HEK293 (cell line): ENCODE measurements around the gene CLDN24.

Experiments used
- CTCF ChIA-PET: fragments of 350-600 bp; formaldehyde crosslinking; extraction: SDS; loops from one replicate; lab custom pipeline; 2021; ENCODE audit warnings: antibody characterized with exemption; lab: Yijun Ruan, JAX
- POLR2A ChIA-PET: fragments of 300-600 bp; formaldehyde crosslinking; extraction: SDS; loops from one replicate; lab custom pipeline; 2020; ENCODE audit warnings: antibody characterized with exemption, inconsistent platforms; lab: Yijun Ruan, JAX
- H3K27ac ChIP-seq: fragments of 200-500 bp; sonication (Bioruptor generic); 2 replicates; pipeline ENCODE4 v1.5.1; 2014; ENCODE audit warnings: low read depth, low read length, control low read depth, inconsistent platforms; ENCODE audit errors: extremely low read depth
- H3K36me3 ChIP-seq, 2 experiments: fragments of 200-500 bp in 1 of 2; sonication (Bioruptor generic) in 1 of 2; 1 replicate in 1 of 2; 2 replicates in 1 of 2; pipeline ENCODE4 v1.5.1; 2014 to 2017; ENCODE audit warnings: inconsistent platforms in 2 of 2, low read length in 2 of 2; ENCODE audit not compliant: control insufficient read depth in 2 of 2, insufficient read depth in 1 of 2
- H3K4me1 ChIP-seq: fragments of 200-500 bp; sonication (Bioruptor generic); 2 replicates; pipeline ENCODE4 v1.5.1; 2014; ENCODE audit warnings: mild to moderate bottlenecking, low read length, inconsistent platforms; ENCODE audit not compliant: control insufficient read depth, insufficient read depth
- H3K4me3 ChIP-seq: 2 replicates; pipeline ENCODE4 v1.5.1; 2011; ENCODE audit warnings: low read depth, mild to moderate bottlenecking, control low read depth, low read length, moderate library complexity
- H3K9me3 ChIP-seq: fragments of 200-500 bp; sonication (Bioruptor generic); 2 replicates; pipeline ENCODE4 v1.5.1; 2014; ENCODE audit warnings: low read depth, low read length, inconsistent platforms; ENCODE audit not compliant: control insufficient read depth, insufficient read depth
- KLF1 ChIP-seq: fragments of 450-650 bp; formaldehyde crosslinking; IDR thresholded peaks from 2 replicates; pipeline ENCODE4 v1.5.1; 2016; ENCODE audit warnings: missing biosample characterization, missing genetic modification characterization
- KLF9 ChIP-seq: fragments of 450-650 bp; formaldehyde crosslinking; IDR thresholded peaks from 2 replicates; pipeline ENCODE4 v1.5.1; 2016; ENCODE audit warnings: missing biosample characterization, missing genetic modification characterization, low read depth
- OVOL3 ChIP-seq: fragments of 450-650 bp; formaldehyde crosslinking; IDR thresholded peaks from 2 replicates; pipeline ENCODE4 v1.5.1; 2016; ENCODE audit warnings: missing biosample characterization, missing genetic modification characterization
- PRDM6 ChIP-seq: fragments of 450-650 bp; formaldehyde crosslinking; IDR thresholded peaks from 2 replicates; pipeline ENCODE4 v1.5.1; 2017; ENCODE audit warnings: missing biosample characterization, missing genetic modification characterization
- WT1 ChIP-seq: fragments of 450-650 bp; formaldehyde crosslinking; IDR thresholded peaks from 2 replicates; pipeline ENCODE4 v1.5.1; 2016; ENCODE audit warnings: missing biosample characterization, missing genetic modification characterization
- ZEB2 ChIP-seq: fragments of 450-650 bp; formaldehyde crosslinking; IDR thresholded peaks from 2 replicates; pipeline ENCODE4 v1.5.1; 2016; ENCODE audit warnings: missing biosample characterization, missing genetic modification characterization
- ZNF18 ChIP-seq: fragments of 450-650 bp; formaldehyde crosslinking; IDR thresholded peaks from 2 replicates; pipeline ENCODE4 v1.5.1; 2016; ENCODE audit warnings: missing biosample characterization, missing genetic modification characterization
- ZNF274 ChIP-seq, 2 experiments: fragments of 200-500 bp in 1 of 2; fragments of 450-650 bp in 1 of 2; sonication (Bioruptor generic) in 1 of 2; formaldehyde crosslinking in 1 of 2; IDR thresholded peaks; 2 replicates each; pipeline versions ENCODE4 v1.5.1 to v1.6.1; 2014 to 2016; ENCODE audit warnings: borderline replicate concordance in 1 of 2, inconsistent platforms in 1 of 2, low read length in 1 of 2, missing biosample characterization in 1 of 2, missing genetic modification characterization in 1 of 2
- ZNF350 ChIP-seq: fragments of 450-650 bp; formaldehyde crosslinking; IDR thresholded peaks from 2 replicates; pipeline ENCODE4 v1.5.0; 2017; ENCODE audit warnings: missing biosample characterization, mild to moderate bottlenecking, missing genetic modification characterization
- ZNF366 ChIP-seq: fragments of 450-650 bp; formaldehyde crosslinking; conservative IDR thresholded peaks from 2 replicates; pipeline ENCODE4 v1.5.1; 2016; ENCODE audit warnings: missing biosample characterization, missing genetic modification characterization
- ZNF398 ChIP-seq: fragments of 450-650 bp; formaldehyde crosslinking; IDR thresholded peaks from 2 replicates; pipeline ENCODE4 v1.5.1; 2017; ENCODE audit warnings: missing biosample characterization, missing genetic modification characterization
- ZNF449 ChIP-seq: fragments of 450-650 bp; formaldehyde crosslinking; IDR thresholded peaks from 2 replicates; pipeline ENCODE4 v1.5.1; 2017; ENCODE audit warnings: missing biosample characterization, mild to moderate bottlenecking, missing genetic modification characterization, moderate library complexity
- ZNF549 ChIP-seq: fragments of 450-650 bp; IDR thresholded peaks from 2 replicates; pipeline ENCODE4 v1.5.1; 2018; ENCODE audit warnings: missing biosample characterization, missing genetic modification characterization, mild to moderate bottlenecking, inconsistent platforms, moderate library complexity
- ZNF596 ChIP-seq: fragments of 450-650 bp; IDR thresholded peaks from 2 replicates; pipeline ENCODE4 v1.5.0; 2018; ENCODE audit warnings: missing biosample characterization, mild to moderate bottlenecking, missing genetic modification characterization, moderate library complexity
- ZNF624 ChIP-seq: fragments of 450-650 bp; formaldehyde crosslinking; IDR thresholded peaks from 2 replicates; pipeline ENCODE4 v1.5.1; 2017; ENCODE audit warnings: missing biosample characterization, missing genetic modification characterization
- ZNF660 ChIP-seq: fragments of 450-650 bp; IDR thresholded peaks from 2 replicates; pipeline ENCODE4 v1.5.1; 2018; ENCODE audit warnings: missing biosample characterization, mild to moderate bottlenecking, missing genetic modification characterization
- ZNF677 ChIP-seq: fragments of 450-650 bp; IDR thresholded peaks from 2 replicates; pipeline ENCODE4 v1.5.0; 2018; ENCODE audit warnings: missing biosample characterization, mild to moderate bottlenecking, missing genetic modification characterization, moderate library complexity
- ZSCAN18 ChIP-seq: fragments of 450-650 bp; formaldehyde crosslinking; IDR thresholded peaks from 2 replicates; pipeline ENCODE4 v1.5.1; 2016; ENCODE audit warnings: missing biosample characterization, missing genetic modification characterization

Gene CLDN24

GRCh38 chr4:183304067-183304466, 18.2 kb downstream of the CLDN24 start:
- Histone ChIP-seq H3K4me1 (no peaks in the 10 kb centered on the region), H3K36me3 (peaks cover 0 to 7% of the 10 kb centered on the region in 2 experiments; a peak in 2 of 3 replicates), H3K9me3 (no peaks in the 10 kb centered on the region; the same call in 1 of the 2 replicates), H3K27ac (no peak overlapping the region), H3K4me3 (no peak overlapping the region)
- no peak for TF ChIP-seq WT1 (tag by site-specific recombination)
- no peak for TF ChIP-seq ZNF660 (tag by site-specific recombination)
- no peak for TF ChIP-seq ZNF366 (tag by site-specific recombination)
- no peak for TF ChIP-seq ZNF624 (tag by site-specific recombination)
- TF ChIP-seq KLF1 (tag by site-specific recombination): no peak
- TF ChIP-seq ZNF677 (tag by site-specific recombination): no peak
- ChIA-PET CTCF (no interaction called here), POLR2A (no interaction called here)

GRCh38 chr4:183303301-183303700, 18.9 kb downstream of the CLDN24 start:
- ChIA-PET POLR2A (no interaction called here), CTCF (no interaction called here)
- H3K27ac ChIP-seq: no peak overlapping the region
- peaks cover 0 to 7% of the 10 kb centered on the region in 2 experiments; a peak in 2 of 3 replicates for H3K36me3 ChIP-seq
- H3K9me3 ChIP-seq: no peaks in the 10 kb centered on the region; the same call in 1 of the 2 replicates
- H3K4me3 ChIP-seq: no peak overlapping the region
- no peaks in the 10 kb centered on the region for H3K4me1 ChIP-seq
- no peak for TF ChIP-seq ZNF18 (tag by site-specific recombination)

GRCh38 chr4:183300655-183301054, 21.6 kb downstream of the CLDN24 start:
- no peak overlapping the region for H3K4me3 ChIP-seq
- H3K4me1 ChIP-seq: no peaks in the 10 kb centered on the region
- no peak overlapping the region for H3K27ac ChIP-seq
- peaks cover 0 to 17% of the 10 kb centered on the region in 2 experiments; a peak in 2 of 3 replicates for H3K36me3 ChIP-seq
- ChIA-PET POLR2A (no interaction called here), CTCF (interaction anchor here (0.8 kb wide), 1 partner anchor 326 kb away, joined by 3 read pairs; no protein-coding TSS in a partner anchor)
- no peaks in the 10 kb centered on the region; the same call in 1 of the 2 replicates for H3K9me3 ChIP-seq
- TF ChIP-seq OVOL3 (tag by site-specific recombination): no peak
- TF ChIP-seq KLF9 (tag by site-specific recombination): no peak
- TF ChIP-seq ZNF549 (tag by site-specific recombination): no peak
- TF ChIP-seq ZNF350: no peak
- no peak for TF ChIP-seq ZNF596 (tag by site-specific recombination)
- no peak for TF ChIP-seq ZSCAN18 (tag by site-specific recombination)
- TF ChIP-seq ZNF274 (IDR thresholded peaks at IDR 0.05; ENCODE audit: low read length): no peak
- no peak for TF ChIP-seq ZNF274 (tag by site-specific recombination; IDR thresholded peaks at IDR 0.05; ENCODE audit: borderline replicate concordance)
- no peak for TF ChIP-seq ZNF449 (tag by site-specific recombination)
- no peak for TF ChIP-seq ZNF398 (tag by site-specific recombination)
- no peak for TF ChIP-seq ZEB2 (tag by site-specific recombination)
- no peak for TF ChIP-seq PRDM6 (tag by site-specific recombination)
